Activated CD8-positive, alpha-beta memory T cell treated with anti-CD3 and anti-CD28 coated beads, Interleukin-2, amount 10 ng/mL, durations not matched to agents 7 days and 5 days (primary cell): Measurements from ENCODE around the gene PACS1. TPM values are rescaled to one million over a fixed set of nuclear protein-coding genes. Genes with fewer than 3 reads are reported as not detected.
A peak's percentile ranks its signal among the peaks of the same experiment; 100 is the strongest.

Experiments used
- ATAC-seq: fragments of 150-1000 bp; cut with Tn5 transposase; one replicate; pipeline ENCODE4 v1.10.0; 2021; ENCODE audit warnings: moderate library complexity
- CTCF ChIA-PET: fragments of 350-600 bp; sonication (Branson Sonifier 250); formaldehyde crosslinking; loops from one replicate; lab custom pipeline; 2021; ENCODE audit warnings: antibody characterized with exemption; lab: Charles Lee
- DNase-seq: peaks from one replicate; pipeline ENCODE4 v3.0.0-alpha.2; 2020
- H3K27ac Mint-ChIP-seq: one replicate; pipeline ENCODE4 v1.8.0; 2021; ENCODE audit warnings: mild to moderate bottlenecking, mixed read lengths
- H3K27me3 Mint-ChIP-seq: one replicate; pipeline ENCODE4 v1.8.0; 2021; ENCODE audit warnings: mixed read lengths
- H3K36me3 Mint-ChIP-seq: one replicate; pipeline ENCODE4 v1.8.0; 2021; ENCODE audit warnings: mild to moderate bottlenecking, mixed read lengths
- H3K4me1 Mint-ChIP-seq: one replicate; pipeline ENCODE4 v1.8.0; 2021; ENCODE audit warnings: mixed read lengths
- H3K4me3 Mint-ChIP-seq: one replicate; pipeline ENCODE4 v1.8.0; 2021; ENCODE audit warnings: mild to moderate bottlenecking, moderate library complexity, mixed read lengths
- H3K9me3 Mint-ChIP-seq: one replicate; pipeline ENCODE4 v1.8.0; 2022; ENCODE audit warnings: low read depth, mixed read lengths
- total RNA-seq, 2 experiments: library from RNA; stranded (reverse); gene quantifications; one replicate each; pipeline ENCODE4 v1.2.3, GENCODE V29; 2021

The PACS1 gene
- total RNA-seq, 2 experiments from 2014 or later: 96.6 to 104 TPM

DNA sequence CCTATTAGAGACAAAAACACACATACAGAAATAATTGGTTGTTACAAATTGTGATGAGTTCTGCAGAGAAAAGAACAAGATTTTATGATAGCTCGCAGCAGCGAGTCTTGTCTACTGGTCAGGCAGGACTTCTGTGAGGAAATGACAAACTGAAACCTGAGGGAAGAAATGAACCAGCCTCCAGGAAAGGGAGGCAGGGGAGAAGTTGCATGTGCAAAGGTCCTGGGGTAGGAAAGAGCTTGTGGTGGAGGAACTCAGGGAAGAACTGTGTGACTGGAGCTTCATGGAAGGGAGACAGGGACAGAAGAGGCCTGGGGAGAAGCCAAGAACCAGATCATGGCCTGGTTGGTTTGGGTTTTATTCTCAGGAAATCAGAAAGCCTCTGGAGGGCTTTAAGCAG lies 189.2 kb downstream of the PACS1 start:
- DNase-seq (no peak), ATAC-seq (no peak)
- H3K27ac Mint-ChIP-seq: peak overlapping the region; percentile 98
- no peaks in the 10 kb centered on the region for H3K9me3 Mint-ChIP-seq
- peak overlapping the region; percentile 87 for H3K4me3 Mint-ChIP-seq
- peaks cover 12% of the 10 kb centered on the region for H3K36me3 Mint-ChIP-seq
- CTCF ChIA-PET: interaction anchor here (0.6 to 2.0 kb wide), 10 partner anchors 13 to 633 kb away, joined by 3 to 8 read pairs (median 3); partner anchors contain the start of gene CNIH2
- H3K27me3 Mint-ChIP-seq: no peaks in the 10 kb centered on the region
- peaks cover 26% of the 10 kb centered on the region for H3K4me1 Mint-ChIP-seq

DNA sequence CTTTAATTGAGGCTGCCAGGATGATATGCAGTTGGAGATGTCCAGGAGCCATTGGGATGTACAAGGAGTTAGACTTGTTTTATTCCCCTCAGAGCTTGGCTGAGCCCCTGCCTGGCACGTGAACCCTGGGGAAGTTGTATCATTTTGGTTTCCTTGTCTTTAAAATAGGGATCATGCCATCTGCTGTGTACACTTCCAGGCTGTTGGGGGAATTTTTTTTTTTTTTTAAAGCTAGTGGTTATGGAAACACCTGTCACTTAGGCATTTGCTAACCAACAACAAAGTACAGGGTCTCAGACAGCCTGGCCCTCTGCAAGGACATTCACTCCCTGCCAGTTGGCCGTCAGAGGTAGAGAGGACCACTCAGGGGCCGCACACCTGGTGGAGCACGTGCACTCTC lies 189.9 kb downstream of the PACS1 start:
- H3K4me3 Mint-ChIP-seq: no peak overlapping the region
- DNase-seq: no peak
- H3K9me3 Mint-ChIP-seq: no peaks in the 10 kb centered on the region
- H3K4me1 Mint-ChIP-seq: peaks cover 26% of the 10 kb centered on the region
- H3K36me3 Mint-ChIP-seq: peaks cover 16% of the 10 kb centered on the region
- H3K27me3 Mint-ChIP-seq: no peaks in the 10 kb centered on the region
- CTCF ChIA-PET: interaction anchor here (0.6 to 2.0 kb wide), 4 partner anchors 13 to 29 kb away, joined by 3 to 8 read pairs (median 4); partner anchors contain the start of genes CNIH2 and YIF1A
- H3K27ac Mint-ChIP-seq: no peak overlapping the region
- no peak for ATAC-seq

DNA sequence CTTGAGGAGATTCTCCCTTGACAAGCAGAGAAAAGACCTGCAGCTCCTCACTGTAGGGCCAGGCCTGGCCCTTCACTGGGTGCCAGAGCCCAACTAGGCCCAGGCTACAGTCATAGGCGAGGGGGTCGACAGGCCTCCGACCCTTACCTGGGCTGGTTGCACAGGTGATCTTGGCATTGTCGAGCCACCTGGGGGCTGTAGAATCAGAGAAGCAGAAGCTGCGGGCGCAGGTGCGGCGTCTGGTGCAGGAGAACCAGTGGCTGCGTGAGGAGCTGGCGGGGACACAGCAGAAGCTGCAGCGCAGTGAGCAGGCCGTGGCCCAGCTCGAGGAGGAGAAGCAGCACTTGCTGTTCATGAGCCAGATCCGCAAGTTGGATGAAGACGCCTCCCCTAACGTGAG lies 191.5 kb downstream of the PACS1 start:
- H3K36me3 Mint-ChIP-seq: peaks cover 16% of the 10 kb centered on the region
- H3K27me3 Mint-ChIP-seq: no peaks in the 10 kb centered on the region
- ATAC-seq (no peak), DNase-seq (no peak)
- H3K4me1 Mint-ChIP-seq: peaks cover 20% of the 10 kb centered on the region
- H3K27ac Mint-ChIP-seq: no peak overlapping the region
- no peak overlapping the region for H3K4me3 Mint-ChIP-seq
- CTCF ChIA-PET: interaction anchor here (1.2 to 3.8 kb wide), 4 partner anchors 20 to 239 kb away, joined by 4 to 13 read pairs (median 6); partner anchors contain the start of gene YIF1A
- no peaks in the 10 kb centered on the region for H3K9me3 Mint-ChIP-seq

DNA sequence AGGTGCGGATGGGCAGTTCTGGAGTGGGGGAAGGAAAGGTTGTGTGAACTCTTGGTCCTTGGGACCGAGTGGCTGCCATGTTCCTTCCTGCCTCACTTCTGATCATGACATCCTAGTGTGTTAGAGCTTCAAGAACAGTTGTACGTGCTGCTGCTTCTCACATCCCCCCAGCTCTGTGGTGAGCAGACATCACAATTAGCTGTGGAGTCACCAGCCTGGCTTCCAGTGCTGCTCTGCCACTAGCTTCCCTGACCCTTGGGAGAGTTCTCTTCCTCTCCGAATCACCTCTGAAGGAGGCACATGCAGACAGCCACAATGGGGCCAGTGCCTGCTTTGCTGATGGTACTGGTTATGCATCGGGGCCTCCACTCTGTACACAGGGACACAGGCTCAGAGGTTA lies 192.1 kb downstream of the PACS1 start:
- Mint-ChIP-seq H3K4me3 (no peak overlapping the region), H3K27ac (no peak overlapping the region)

DNA sequence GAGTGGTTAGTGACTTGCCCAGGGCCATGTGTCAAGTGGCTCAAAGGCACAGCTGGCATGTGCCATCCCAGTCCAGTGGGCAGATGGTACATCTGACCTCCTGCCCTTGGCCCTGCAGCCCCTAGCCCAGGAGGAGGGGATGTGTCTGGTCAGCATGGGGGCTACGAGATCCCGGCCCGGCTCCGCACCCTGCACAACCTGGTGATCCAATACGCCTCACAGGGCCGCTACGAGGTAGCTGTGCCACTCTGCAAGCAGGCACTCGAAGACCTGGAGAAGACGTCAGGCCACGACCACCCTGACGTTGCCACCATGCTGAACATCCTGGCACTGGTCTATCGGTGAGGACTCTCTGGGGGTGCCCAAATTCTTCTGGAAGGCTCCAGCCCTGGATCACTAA lies 192.6 kb downstream of the PACS1 start:
- Mint-ChIP-seq H3K4me3 (no peak overlapping the region), H3K27me3 (no peaks in the 10 kb centered on the region), H3K9me3 (no peaks in the 10 kb centered on the region), H3K36me3 (peaks cover 16% of the 10 kb centered on the region), H3K27ac (no peak overlapping the region), H3K4me1 (peaks cover 21% of the 10 kb centered on the region)
- ATAC-seq (no peak), DNase-seq (no peak)
- CTCF ChIA-PET: interaction anchor here (0.6 to 3.8 kb wide), 4 partner anchors 18 to 89 kb away, joined by 3 to 13 read pairs (median 4); partner anchors contain the start of gene YIF1A

More for the DNA sequence above, 192.1 kb downstream of the PACS1 start:
- peaks cover 16% of the 10 kb centered on the region for H3K36me3 Mint-ChIP-seq
- CTCF ChIA-PET: interaction anchor here (0.6 to 3.8 kb wide), 5 partner anchors 19 to 240 kb away, joined by 3 to 13 read pairs (median 4); partner anchors contain the start of gene YIF1A
- ATAC-seq: no peak
- no peak for DNase-seq
- H3K4me1 Mint-ChIP-seq: peaks cover 19% of the 10 kb centered on the region
- H3K9me3 Mint-ChIP-seq: no peaks in the 10 kb centered on the region
- H3K27me3 Mint-ChIP-seq: no peaks in the 10 kb centered on the region

DNA sequence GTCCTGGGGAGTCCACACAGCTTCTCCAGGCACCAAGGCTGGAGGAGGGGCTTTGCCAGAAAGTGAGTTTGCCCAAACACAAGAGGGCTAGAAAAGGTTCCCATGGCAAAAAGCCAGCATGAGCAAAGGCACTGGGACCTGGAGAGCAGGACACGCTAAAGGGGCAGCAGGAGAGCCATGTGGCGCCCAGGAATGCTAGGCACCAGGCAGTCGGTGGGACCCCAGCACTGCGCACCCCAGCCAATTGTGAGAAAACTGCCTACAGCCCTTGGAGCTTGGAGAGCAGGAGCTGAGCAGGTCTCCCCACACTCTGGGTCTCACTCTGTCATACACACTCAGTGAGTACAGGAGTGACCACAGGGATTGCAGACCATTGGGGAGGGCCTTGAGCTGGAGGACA lies 193.2 kb downstream of the PACS1 start:
- Mint-ChIP-seq H3K4me3 (no peak overlapping the region), H3K27me3 (no peaks in the 10 kb centered on the region), H3K27ac (no peak overlapping the region), H3K4me1 (peaks cover 25% of the 10 kb centered on the region), H3K36me3 (peaks cover 16% of the 10 kb centered on the region), H3K9me3 (no peaks in the 10 kb centered on the region)
- CTCF ChIA-PET: interaction anchor here (0.5 to 3.8 kb wide), 5 partner anchors 18 to 349 kb away, joined by 3 to 13 read pairs (median 3); partner anchors contain the start of gene YIF1A
- ATAC-seq (no peak), DNase-seq (no peak)

DNA sequence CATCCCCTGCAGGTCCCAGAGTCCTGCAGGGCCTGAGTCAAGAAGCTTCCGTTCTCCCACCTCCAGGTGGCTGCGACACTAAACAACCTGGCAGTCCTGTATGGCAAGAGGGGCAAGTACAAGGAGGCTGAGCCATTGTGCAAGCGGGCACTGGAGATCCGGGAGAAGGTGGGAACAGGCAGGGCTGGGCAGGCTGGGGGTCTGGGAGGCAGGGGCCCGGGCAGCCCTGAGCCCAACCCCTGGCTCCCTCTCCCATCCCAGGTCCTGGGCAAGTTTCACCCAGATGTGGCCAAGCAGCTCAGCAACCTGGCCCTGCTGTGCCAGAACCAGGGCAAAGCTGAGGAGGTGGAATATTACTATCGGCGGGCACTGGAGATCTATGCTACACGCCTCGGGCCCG lies 193.7 kb downstream of the PACS1 start:
- Mint-ChIP-seq H3K27me3 (no peaks in the 10 kb centered on the region), H3K4me1 (peaks cover 21% of the 10 kb centered on the region), H3K9me3 (no peaks in the 10 kb centered on the region), H3K36me3 (peaks cover 16% of the 10 kb centered on the region), H3K4me3 (no peak overlapping the region), H3K27ac (no peak overlapping the region)
- CTCF ChIA-PET: interaction anchor here (0.5 to 3.8 kb wide), 3 partner anchors 17 to 348 kb away, joined by 3 to 13 read pairs (median 3); no protein-coding TSS in a partner anchor
- ATAC-seq: no peak
- no peak for DNase-seq

DNA sequence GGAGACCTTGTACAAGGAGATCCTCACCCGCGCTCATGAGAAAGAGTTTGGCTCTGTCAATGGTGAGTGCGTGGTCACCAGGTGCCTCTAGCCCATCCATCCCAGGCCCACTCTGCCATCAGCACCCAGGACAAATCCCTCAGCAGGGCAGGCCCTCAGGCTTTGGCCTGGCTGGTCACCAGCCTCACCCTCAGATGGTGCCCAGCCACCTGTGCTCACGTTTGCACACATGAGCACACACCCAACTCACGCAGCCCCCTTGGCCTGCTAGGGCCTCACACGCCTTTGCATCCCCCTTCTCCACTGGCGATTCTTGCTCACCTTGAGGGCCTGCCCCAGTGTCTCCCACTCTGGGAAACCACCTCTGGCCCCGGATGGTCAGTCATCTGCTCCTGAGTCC lies 194.3 kb downstream of the PACS1 start:
- ATAC-seq (no peak), DNase-seq (no peak)
- Mint-ChIP-seq H3K9me3 (no peaks in the 10 kb centered on the region), H3K27me3 (no peaks in the 10 kb centered on the region), H3K36me3 (peaks cover 16% of the 10 kb centered on the region), H3K4me3 (no peak overlapping the region), H3K4me1 (peaks cover 17% of the 10 kb centered on the region), H3K27ac (no peak overlapping the region)
- CTCF ChIA-PET: interaction anchor here (1.0 to 3.8 kb wide), 4 partner anchors 17 to 45 kb away, joined by 3 to 13 read pairs (median 3); no protein-coding TSS in a partner anchor

DNA sequence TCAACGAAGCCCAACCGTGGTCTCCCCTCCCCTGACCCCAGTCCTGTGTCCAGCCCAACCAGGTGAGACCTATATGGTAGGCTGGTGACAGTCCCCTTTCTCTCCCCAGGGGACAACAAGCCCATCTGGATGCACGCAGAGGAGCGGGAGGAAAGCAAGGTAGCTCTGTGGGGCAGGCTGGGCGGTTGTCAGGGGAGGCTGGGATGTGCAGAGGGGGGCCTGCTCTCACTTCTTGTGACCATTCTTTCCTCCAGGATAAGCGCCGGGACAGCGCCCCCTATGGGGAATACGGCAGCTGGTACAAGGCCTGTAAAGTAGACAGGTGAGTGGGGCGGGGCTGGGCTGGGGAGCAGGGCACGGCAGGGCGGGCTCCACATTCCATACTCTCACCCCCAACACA lies 194.8 kb downstream of the PACS1 start:
- ATAC-seq: no peak
- Mint-ChIP-seq H3K4me3 (no peak overlapping the region), H3K4me1 (peaks cover 18% of the 10 kb centered on the region), H3K9me3 (no peaks in the 10 kb centered on the region), H3K27ac (no peak overlapping the region), H3K36me3 (peaks cover 16% of the 10 kb centered on the region), H3K27me3 (no peaks in the 10 kb centered on the region)
- CTCF ChIA-PET: interaction anchor here (0.6 to 3.8 kb wide), 4 partner anchors 16 to 39 kb away, joined by 3 to 13 read pairs (median 3); no protein-coding TSS in a partner anchor
- peak; percentile 65 for DNase-seq

DNA sequence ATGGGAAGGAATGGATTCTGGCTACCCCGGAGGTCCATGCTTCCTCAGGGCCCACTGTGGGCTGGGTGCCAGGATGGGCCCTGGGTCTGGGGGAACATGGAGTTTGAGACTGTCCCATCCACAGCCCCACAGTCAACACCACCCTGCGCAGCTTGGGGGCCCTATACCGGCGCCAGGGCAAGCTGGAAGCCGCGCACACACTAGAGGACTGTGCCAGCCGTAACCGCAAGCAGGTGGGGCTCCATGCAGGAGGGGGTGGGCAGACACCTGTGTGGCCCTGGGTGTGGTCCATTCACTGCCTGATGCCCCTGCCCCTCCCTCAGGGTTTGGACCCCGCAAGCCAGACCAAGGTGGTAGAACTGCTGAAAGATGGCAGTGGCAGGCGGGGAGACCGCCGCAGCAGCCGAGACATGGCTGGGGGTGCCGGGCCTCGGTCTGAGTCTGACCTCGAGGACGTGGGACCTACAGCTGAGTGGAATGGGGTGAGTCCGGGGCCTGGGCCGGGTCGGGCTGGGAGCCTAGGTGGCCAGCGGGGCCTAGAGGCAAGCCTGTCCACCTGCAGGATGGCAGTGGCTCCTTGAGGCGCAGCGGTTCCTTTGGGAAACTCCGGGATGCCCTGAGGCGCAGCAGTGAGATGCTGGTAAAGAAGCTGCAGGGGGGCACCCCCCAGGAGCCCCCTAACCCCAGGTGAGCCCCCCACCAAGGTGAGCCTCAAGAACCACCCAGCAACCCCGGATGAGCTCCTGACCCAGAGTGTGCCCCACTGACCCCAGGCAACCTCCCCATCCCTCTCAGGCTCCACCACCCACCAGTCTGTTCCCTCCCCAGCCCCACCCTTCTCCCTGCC lies 195.7 kb downstream of the PACS1 start:
- H3K27ac Mint-ChIP-seq: no peak overlapping the region
- peaks cover 17% of the 10 kb centered on the region for H3K36me3 Mint-ChIP-seq
- no peaks in the 10 kb centered on the region for H3K9me3 Mint-ChIP-seq
- H3K4me1 Mint-ChIP-seq: peaks cover 27% of the 10 kb centered on the region
- CTCF ChIA-PET: interaction anchor here (0.6 to 3.8 kb wide), 5 partner anchors 15 to 45 kb away, joined by 3 to 13 read pairs (median 3); no protein-coding TSS in a partner anchor
- ATAC-seq: no peak
- H3K27me3 Mint-ChIP-seq: no peaks in the 10 kb centered on the region
- H3K4me3 Mint-ChIP-seq: no peak overlapping the region
- DNase-seq: no peak

DNA sequence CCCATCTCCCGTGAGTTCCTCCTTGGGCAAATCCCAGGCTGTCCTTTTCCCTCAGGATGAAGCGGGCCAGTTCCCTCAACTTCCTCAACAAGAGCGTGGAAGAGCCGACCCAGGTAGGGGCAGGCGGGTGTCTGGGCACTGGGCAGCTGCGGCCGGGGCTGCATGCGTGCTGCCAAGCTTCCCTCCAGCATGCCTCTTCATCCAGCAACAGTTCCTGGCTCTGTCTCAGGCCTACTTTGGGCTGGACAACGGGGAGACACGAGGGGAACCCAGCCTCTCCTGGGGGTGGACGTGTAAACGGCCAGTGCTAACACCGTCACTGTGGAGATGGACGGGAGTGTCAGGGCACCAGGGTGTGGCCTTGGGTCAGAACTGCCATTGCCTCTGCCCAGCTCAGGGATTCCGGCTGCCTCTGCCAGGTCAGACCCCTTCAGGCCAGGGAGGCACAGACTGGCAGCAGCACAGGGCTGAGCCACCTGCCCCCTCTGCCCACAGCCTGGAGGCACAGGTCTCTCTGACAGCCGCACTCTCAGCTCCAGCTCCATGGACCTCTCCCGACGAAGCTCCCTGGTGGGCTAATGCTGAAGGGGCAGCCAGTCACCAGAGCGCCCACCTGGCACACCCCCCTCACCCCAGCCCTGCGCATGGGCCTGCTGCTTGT lies 196.4 kb downstream of the PACS1 start:
- CTCF ChIA-PET: interaction anchor here (0.9 to 1.5 kb wide), 2 partner anchors 43 to 46 kb away, joined by 3 to 6 read pairs; no protein-coding TSS in a partner anchor
- Mint-ChIP-seq H3K36me3 (peaks cover 19% of the 10 kb centered on the region), H3K4me1 (peaks cover 31% of the 10 kb centered on the region), H3K27ac (no peak overlapping the region), H3K9me3 (no peaks in the 10 kb centered on the region), H3K27me3 (no peaks in the 10 kb centered on the region), H3K4me3 (peak overlapping the region; percentile 91)
- ATAC-seq (no peak), DNase-seq (no peak)

DNA sequence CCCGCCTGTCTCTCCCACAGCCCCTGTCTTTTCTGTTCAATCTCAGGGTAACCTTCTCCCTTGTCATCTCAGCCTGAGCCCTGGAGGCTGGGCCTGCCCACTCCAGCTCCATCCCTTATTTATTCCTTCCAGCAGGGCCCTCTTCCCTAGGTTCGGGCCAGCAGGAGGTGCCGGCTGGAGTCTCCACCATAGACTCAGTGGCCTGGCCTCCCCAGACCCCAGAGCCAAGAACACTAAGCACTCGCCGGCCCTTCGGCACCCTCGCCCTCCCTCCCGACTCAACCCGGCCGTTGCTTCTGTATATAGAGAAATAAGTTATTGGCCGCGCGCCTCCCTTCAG lies 196.9 kb downstream of the PACS1 start:
- H3K9me3 Mint-ChIP-seq: no peaks in the 10 kb centered on the region

More for the DNA sequence above, 196.9 kb downstream of the PACS1 start:
- H3K27me3 Mint-ChIP-seq: no peaks in the 10 kb centered on the region
- peak overlapping the region; percentile 91 for H3K4me3 Mint-ChIP-seq
- peaks cover 23% of the 10 kb centered on the region for H3K36me3 Mint-ChIP-seq
- CTCF ChIA-PET: interaction anchor here (1.5 to 7.2 kb wide), 2 partner anchors 15 to 44 kb away, joined by 6 to 85 read pairs; no protein-coding TSS in a partner anchor
- H3K4me1 Mint-ChIP-seq: peaks cover 36% of the 10 kb centered on the region
- DNase-seq (no peak), ATAC-seq (no peak)
- H3K27ac Mint-ChIP-seq: peak overlapping the region; percentile 54
